IPS DF 4.7 (cell line): ENCODE data around the gene ERBIN.
"Not testable (repeated sequence)": the region's sequence is repeated elsewhere in the genome, so short reads cannot be mapped to it uniquely, and the experiment has no call there.

Source experiments
- DNase-seq: peaks from one replicate; pipeline ENCODE4 v3.0.0-alpha.2; 2013; ENCODE audit warnings: low spot score; ENCODE audit errors: extremely low read depth

The ERBIN gene

GRCh38 chr5:65926276-65926783, at the start of gene ERBIN:
Gene ERBIN, plus strand, starts transcription at chr5:65926575. Its CDS starts 66,144 bp downstream, at chr5:65992719.
- DNase-seq, result no peak

GRCh38 chr5:65876970-65877369, 49.4 kb upstream of the ERBIN start:
- DNase-seq, result no peak

GRCh38 chr5:65879668-65880256, 46.6 kb upstream of the ERBIN start:
- not testable (repeated sequence) for DNase-seq

- DNase-seq, result no peak
Observed at GRCh38 chr5:65880496-65881072, 45.8 kb upstream of the ERBIN start.

- DNase-seq, result no peak
Observed at GRCh38 chr5:65882278-65882677, 44.1 kb upstream of the ERBIN start.

GRCh38 chr5:65883461-65883860, 42.9 kb upstream of the ERBIN start:
- DNase-seq, result no peak

- DNase-seq, result no peak
Observed at GRCh38 chr5:65886387-65886786, 40.0 kb upstream of the ERBIN start.

GRCh38 chr5:65892024-65892423, 34.4 kb upstream of the ERBIN start:
- DNase-seq, result not testable (repeated sequence)

GRCh38 chr5:65892801-65893200, 33.6 kb upstream of the ERBIN start:
- DNase-seq, result no peak

- no peak for DNase-seq
Observed at GRCh38 chr5:65893749-65894430, 32.5 kb upstream of the ERBIN start.

GRCh38 chr5:65895891-65896290, 30.5 kb upstream of the ERBIN start:
- no peak for DNase-seq

- DNase-seq, result no peak
Observed at GRCh38 chr5:65900746-65901145, 25.6 kb upstream of the ERBIN start.

GRCh38 chr5:65902104-65902503, 24.3 kb upstream of the ERBIN start:
- DNase-seq, result no peak

GRCh38 chr5:65903581-65903980, 22.8 kb upstream of the ERBIN start:
- no peak for DNase-seq

GRCh38 chr5:65906256-65906655, 20.1 kb upstream of the ERBIN start:
- DNase-seq, result no peak

- no peak for DNase-seq
Observed at GRCh38 chr5:65907135-65907534, 19.2 kb upstream of the ERBIN start.

- DNase-seq, result no peak
Observed at GRCh38 chr5:65910711-65911110, 15.7 kb upstream of the ERBIN start.

- DNase-seq, result no peak
Observed at GRCh38 chr5:65912311-65912710, 14.1 kb upstream of the ERBIN start.

- no peak for DNase-seq
Observed at GRCh38 chr5:65913519-65913918, 12.9 kb upstream of the ERBIN start.

GRCh38 chr5:65914641-65915196, 11.7 kb upstream of the ERBIN start:
- DNase-seq, result no peak

- DNase-seq, result not testable (repeated sequence)
Observed at GRCh38 chr5:65915661-65916060, 10.7 kb upstream of the ERBIN start.

GRCh38 chr5:65916066-65916465, 10.3 kb upstream of the ERBIN start:
- no peak for DNase-seq
